ENCODE measurements around the gene LCOR.

- TF ChIP-seq CTCF (IDR thresholded peaks at IDR 0.05) (no peak), EZH2 (IDR thresholded peaks at IDR 0.05) (no peak), EZH2phosphoT487 (IDR thresholded peaks at IDR 0.05) (no peak)
These were observed 200.5 kb downstream of the LCOR start for GRCh38 chr10:97032624-97033023.

Data from neural progenitor cell (in vitro differentiated cells).